Prostate gland (tissue), 2 donors: ENCODE data around the gene SORL1.

Experiments
- CTCF ChIP-seq, 4 experiments: fragments of 200-600 bp in 2 of 4; fragments of 450-650 bp in 2 of 4; sonication (generic) in 2 of 4; IDR thresholded peaks; 1 replicate in 3 of 4; 2 replicates in 1 of 4; pipeline ENCODE4 v1.5.1; 2016 to 2019; ENCODE audit warnings: antibody characterized with exemption in 4 of 4, mild to moderate bottlenecking in 2 of 4, moderate library complexity in 2 of 4
- POLR2A ChIP-seq: fragments of 450-650 bp; IDR thresholded peaks from one replicate; pipeline ENCODE4 v1.6.1; 2016; ENCODE audit warnings: antibody characterized with exemption, mild to moderate bottlenecking

DNA sequence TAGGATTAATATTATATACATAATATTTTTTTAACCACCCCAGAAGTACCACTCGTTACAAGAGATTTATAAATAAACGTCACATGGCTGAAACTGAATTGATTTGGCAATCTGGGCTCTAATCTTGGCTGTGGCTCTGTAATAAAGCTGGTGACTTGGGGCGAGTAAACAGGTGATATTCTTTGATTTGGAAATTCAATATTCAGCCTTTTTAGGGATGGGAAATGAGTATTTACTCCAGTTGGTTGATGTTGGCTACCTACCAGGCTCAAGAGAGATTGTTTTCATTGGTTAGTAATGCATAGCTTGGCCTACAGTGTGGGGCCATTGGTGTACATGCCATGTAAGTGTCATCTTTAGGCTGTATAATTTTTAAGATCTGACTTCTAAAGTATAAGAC lies 118.3 kb downstream of the SORL1 start:
- TF ChIP-seq POLR2A, result no peak
- TF ChIP-seq CTCF (IDR thresholded peaks at IDR 0.05), result no peak
